Nucleus accumbens (tissue), 56 donors: ENCODE measurements around the gene MRPS18C.
"Not testable (repeated sequence)": the region's sequence is repeated elsewhere in the genome, so short reads cannot be mapped to it uniquely, and the experiment has no call there.

ENCODE experiments used
- DNase-seq, 56 donors: peaks; one replicate each; lab custom pipeline; 2025; lab: John Stamatoyannopoulos, UW

MRPS18C gene

GRCh38 chr4:83496085-83496917, 40.4 kb downstream of the MRPS18C start:
- DNase-seq = not testable (repeated sequence)

DNA sequence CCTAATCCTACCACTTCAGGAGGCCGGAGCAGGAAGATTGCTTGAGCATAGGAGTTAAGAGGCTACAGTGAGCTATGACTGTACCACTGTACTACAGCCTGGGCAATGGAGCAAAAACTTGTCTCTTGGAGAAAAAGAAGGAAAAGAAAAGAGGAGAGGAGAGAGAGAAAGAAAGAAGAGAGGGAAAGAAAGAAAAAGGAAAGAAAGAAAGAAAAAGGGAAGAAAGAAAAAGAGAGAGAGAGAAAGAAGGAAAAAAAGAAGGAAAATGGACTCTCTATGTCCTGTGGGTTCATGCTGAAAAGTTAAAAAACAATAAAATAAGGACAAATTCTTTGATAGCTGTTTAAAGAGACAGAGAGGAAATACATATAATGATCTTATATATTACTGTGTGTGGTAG, 42.3 kb downstream of the MRPS18C start:
- no peak for DNase-seq

GRCh38 chr4:83501671-83502070, 45.8 kb downstream of the MRPS18C start:
- not testable (repeated sequence) for DNase-seq

DNA sequence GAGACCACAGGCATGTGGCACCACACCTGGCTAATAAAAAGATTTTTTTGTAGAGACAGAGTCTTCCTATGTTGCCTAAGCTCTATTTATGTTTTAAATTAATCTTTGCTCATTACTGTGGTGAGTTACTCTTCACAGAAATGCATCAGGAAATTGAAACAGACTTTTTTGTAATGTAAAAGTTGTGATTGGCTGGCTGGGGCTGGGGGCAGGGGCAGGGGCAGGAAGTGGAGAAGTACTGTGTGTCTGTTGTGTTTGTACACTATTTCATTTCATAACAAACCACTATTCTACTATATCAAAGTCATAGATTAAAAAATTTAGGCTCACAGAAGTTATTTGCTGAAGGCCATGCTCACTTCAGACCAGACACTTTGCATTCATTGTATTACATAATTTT, 48.1 kb downstream of the MRPS18C start:
- DNase-seq = no peak

DNA sequence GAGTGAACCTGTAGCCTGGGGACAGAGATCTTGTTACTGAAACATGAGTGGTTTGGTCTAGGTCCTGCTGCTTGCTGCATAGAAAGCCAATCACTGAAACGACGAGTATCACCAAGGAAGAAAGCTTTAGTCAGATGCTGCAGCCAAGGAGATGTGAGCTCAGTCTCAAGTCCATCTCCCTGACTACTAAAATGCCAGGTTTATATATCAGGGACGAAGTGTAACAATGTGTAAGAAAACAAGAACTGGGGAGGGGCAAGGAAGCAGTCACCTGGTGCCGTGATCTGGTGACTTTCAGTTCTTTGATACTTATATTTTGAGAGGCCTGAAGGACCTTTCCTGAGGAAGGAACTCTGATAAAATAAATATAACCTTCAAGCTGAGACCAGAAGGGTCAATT, 48.6 kb downstream of the MRPS18C start:
- no peak for DNase-seq

- no peak for DNase-seq
Observed at GRCh38 chr4:83504996-83505395, 49.1 kb downstream of the MRPS18C start.

- DNase-seq = peak in 7 of 56 donors; percentile 1 to 18 (median 2)
Observed at GRCh38 chr4:83509156-83509585, 53.3 kb downstream of the MRPS18C start.

- DNase-seq = no peak
Observed at GRCh38 chr4:83510442-83510841, 54.6 kb downstream of the MRPS18C start.
